Measurements from ENCODE around the gene NRXN3.

GRCh38 chr14:78243187-78243586, 73.0 kb downstream of the NRXN3 start:
- TF ChIP-seq ZNF23 (tag by site-specific recombination; IDR thresholded peaks at IDR 0.05; ENCODE audit: borderline replicate concordance), result no peak
- no peak for TF ChIP-seq CTCF (tag by site-specific recombination; IDR thresholded peaks at IDR 0.05)
- TF ChIP-seq MYNN (tag by site-specific recombination; IDR thresholded peaks at IDR 0.05; ENCODE audit: borderline replicate concordance), result no peak
- TF ChIP-seq ZNF391 (tag by site-specific recombination; IDR thresholded peaks at IDR 0.05; ENCODE audit: borderline replicate concordance, low read depth), result no peak
- no peak for TF ChIP-seq ZSCAN30 (tag by site-specific recombination; IDR thresholded peaks at IDR 0.05)
- TF ChIP-seq, protein P1, sequence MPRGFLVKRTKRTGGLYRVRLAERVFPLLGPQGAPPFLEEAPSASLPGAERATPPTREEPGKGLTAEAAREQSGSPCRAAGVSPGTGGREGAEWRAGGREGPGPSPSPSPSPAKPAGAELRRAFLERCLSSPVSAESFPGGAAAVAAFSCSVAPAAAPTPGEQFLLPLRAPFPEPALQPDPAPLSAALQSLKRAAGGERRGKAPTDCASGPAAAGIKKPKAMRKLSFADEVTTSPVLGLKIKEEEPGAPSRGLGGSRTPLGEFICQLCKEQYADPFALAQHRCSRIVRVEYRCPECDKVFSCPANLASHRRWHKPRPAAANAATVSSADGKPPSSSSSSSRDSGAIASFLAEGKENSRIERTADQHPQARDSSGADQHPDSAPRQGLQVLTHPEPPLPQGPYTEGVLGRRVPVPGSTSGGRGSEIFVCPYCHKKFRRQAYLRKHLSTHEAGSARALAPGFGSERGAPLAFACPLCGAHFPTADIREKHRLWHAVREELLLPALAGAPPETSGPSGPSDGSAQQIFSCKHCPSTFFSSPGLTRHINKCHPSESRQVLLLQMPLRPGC (tag by site-specific recombination; IDR thresholded peaks at IDR 0.05), result no peak
- TF ChIP-seq KLF16 (tag by site-specific recombination; IDR thresholded peaks at IDR 0.05), result no peak
- TF ChIP-seq REST (tag by site-specific recombination; IDR thresholded peaks at IDR 0.05), result no peak
- no peak for TF ChIP-seq ZNF501 (tag by site-specific recombination; IDR thresholded peaks at IDR 0.05)
